HEK293 (cell line): ENCODE data around the gene FBXO27.

Source experiments
- CTCF ChIA-PET: fragments of 350-600 bp; formaldehyde crosslinking; extraction: SDS; loops from one replicate; lab custom pipeline; 2021; ENCODE audit warnings: antibody characterized with exemption; lab: Yijun Ruan, JAX
- POLR2A ChIA-PET: fragments of 300-600 bp; formaldehyde crosslinking; extraction: SDS; loops from one replicate; lab custom pipeline; 2020; ENCODE audit warnings: antibody characterized with exemption, inconsistent platforms; lab: Yijun Ruan, JAX
- H3K27ac ChIP-seq: fragments of 200-500 bp; sonication (Bioruptor generic); 2 replicates; pipeline ENCODE4 v1.5.1; 2014; ENCODE audit warnings: low read depth, low read length, control low read depth, inconsistent platforms; ENCODE audit errors: extremely low read depth
- H3K36me3 ChIP-seq, 2 experiments: fragments of 200-500 bp in 1 of 2; sonication (Bioruptor generic) in 1 of 2; 1 replicate in 1 of 2; 2 replicates in 1 of 2; pipeline ENCODE4 v1.5.1; 2014 to 2017; ENCODE audit warnings: inconsistent platforms in 2 of 2, low read length in 2 of 2; ENCODE audit not compliant: control insufficient read depth in 2 of 2, insufficient read depth in 1 of 2
- H3K4me1 ChIP-seq: fragments of 200-500 bp; sonication (Bioruptor generic); 2 replicates; pipeline ENCODE4 v1.5.1; 2014; ENCODE audit warnings: mild to moderate bottlenecking, low read length, inconsistent platforms; ENCODE audit not compliant: control insufficient read depth, insufficient read depth
- H3K4me3 ChIP-seq: 2 replicates; pipeline ENCODE4 v1.5.1; 2011; ENCODE audit warnings: low read depth, mild to moderate bottlenecking, control low read depth, low read length, moderate library complexity
- H3K9me3 ChIP-seq: fragments of 200-500 bp; sonication (Bioruptor generic); 2 replicates; pipeline ENCODE4 v1.5.1; 2014; ENCODE audit warnings: low read depth, low read length, inconsistent platforms; ENCODE audit not compliant: control insufficient read depth, insufficient read depth
- BCL11A ChIP-seq: fragments of 450-650 bp; formaldehyde crosslinking; IDR thresholded peaks from 2 replicates; pipeline ENCODE4 v1.5.1; 2016; ENCODE audit warnings: low read depth, missing biosample characterization, missing genetic modification characterization
- KLF16 ChIP-seq: fragments of 450-650 bp; formaldehyde crosslinking; IDR thresholded peaks from 2 replicates; pipeline ENCODE4 v1.5.1; 2017; ENCODE audit warnings: missing biosample characterization, missing genetic modification characterization
- KLF8 ChIP-seq: fragments of 450-650 bp; formaldehyde crosslinking; IDR thresholded peaks from 2 replicates; pipeline ENCODE4 v1.5.1; 2016; ENCODE audit warnings: missing biosample characterization, missing genetic modification characterization
- KLF9 ChIP-seq: fragments of 450-650 bp; formaldehyde crosslinking; IDR thresholded peaks from 2 replicates; pipeline ENCODE4 v1.5.1; 2016; ENCODE audit warnings: missing biosample characterization, missing genetic modification characterization, low read depth
- REPIN1 ChIP-seq: fragments of 450-650 bp; formaldehyde crosslinking; IDR thresholded peaks from 2 replicates; pipeline ENCODE4 v1.5.1; 2017; ENCODE audit warnings: missing biosample characterization, missing genetic modification characterization, low read depth
- SP2 ChIP-seq: fragments of 450-650 bp; formaldehyde crosslinking; IDR thresholded peaks from 2 replicates; pipeline ENCODE4 v1.5.1; 2016; ENCODE audit warnings: missing biosample characterization, missing genetic modification characterization
- YY1 ChIP-seq: fragments of 450-650 bp; formaldehyde crosslinking; IDR thresholded peaks from 2 replicates; pipeline ENCODE4 v1.5.1; 2018; ENCODE audit warnings: missing biosample characterization, missing genetic modification characterization
- ZBTB10 ChIP-seq: fragments of 450-650 bp; formaldehyde crosslinking; IDR thresholded peaks from 2 replicates; pipeline ENCODE4 v1.5.1; 2016; ENCODE audit warnings: missing biosample characterization, missing genetic modification characterization
- ZBTB20 ChIP-seq: fragments of 450-650 bp; formaldehyde crosslinking; IDR thresholded peaks from 2 replicates; pipeline ENCODE4 v1.5.1; 2016; ENCODE audit warnings: missing biosample characterization, missing genetic modification characterization
- ZBTB21 ChIP-seq: fragments of 450-650 bp; formaldehyde crosslinking; IDR thresholded peaks from 2 replicates; pipeline ENCODE4 v1.5.1; 2017; ENCODE audit warnings: missing biosample characterization, missing genetic modification characterization
- ZBTB26 ChIP-seq: fragments of 450-650 bp; formaldehyde crosslinking; optimal IDR thresholded peaks from 2 replicates; pipeline ENCODE3; 2016; ENCODE audit warnings: missing biosample characterization, mild to moderate bottlenecking, missing genetic modification characterization
- ZEB2 ChIP-seq: fragments of 450-650 bp; formaldehyde crosslinking; IDR thresholded peaks from 2 replicates; pipeline ENCODE4 v1.5.1; 2016; ENCODE audit warnings: missing biosample characterization, missing genetic modification characterization
- ZFP37 ChIP-seq: fragments of 450-650 bp; formaldehyde crosslinking; IDR thresholded peaks from 2 replicates; pipeline ENCODE4 v1.5.1; 2016; ENCODE audit warnings: missing biosample characterization, missing genetic modification characterization
- ZNF138 ChIP-seq: fragments of 450-650 bp; formaldehyde crosslinking; IDR thresholded peaks from 2 replicates; pipeline ENCODE4 v1.5.1; 2016; ENCODE audit warnings: missing biosample characterization, missing genetic modification characterization, borderline replicate concordance
- ZNF157 ChIP-seq: fragments of 450-650 bp; formaldehyde crosslinking; IDR thresholded peaks from 2 replicates; pipeline ENCODE4 v1.5.1; 2016; ENCODE audit warnings: missing biosample characterization, missing genetic modification characterization
- ZNF175 ChIP-seq: fragments of 450-650 bp; formaldehyde crosslinking; IDR thresholded peaks from 2 replicates; pipeline ENCODE4 v1.5.1; 2016; ENCODE audit warnings: missing biosample characterization, missing genetic modification characterization
- ZNF239 ChIP-seq: fragments of 450-650 bp; formaldehyde crosslinking; IDR thresholded peaks from 2 replicates; pipeline ENCODE4 v1.5.1; 2016; ENCODE audit warnings: missing biosample characterization, missing genetic modification characterization
- ZNF324 ChIP-seq: fragments of 450-650 bp; formaldehyde crosslinking; IDR thresholded peaks from 2 replicates; pipeline ENCODE4 v1.5.1; 2016; ENCODE audit warnings: missing biosample characterization, missing genetic modification characterization
- ZNF394 ChIP-seq: fragments of 450-650 bp; formaldehyde crosslinking; IDR thresholded peaks from 2 replicates; pipeline ENCODE4 v1.5.1; 2016; ENCODE audit warnings: missing biosample characterization, missing genetic modification characterization, mild to moderate bottlenecking, moderate library complexity, borderline replicate concordance
- ZNF416 ChIP-seq: fragments of 450-650 bp; formaldehyde crosslinking; IDR thresholded peaks from 2 replicates; pipeline ENCODE4 v1.5.1; 2016; ENCODE audit warnings: missing biosample characterization, missing genetic modification characterization
- ZNF580 ChIP-seq: fragments of 450-650 bp; formaldehyde crosslinking; IDR thresholded peaks from 2 replicates; pipeline ENCODE4 v1.5.1; 2016; ENCODE audit warnings: missing biosample characterization, missing genetic modification characterization
- ZNF645 ChIP-seq: fragments of 450-650 bp; formaldehyde crosslinking; IDR thresholded peaks from 2 replicates; pipeline ENCODE4; 2016; ENCODE audit warnings: missing biosample characterization, missing genetic modification characterization
- ZNF660 ChIP-seq: fragments of 450-650 bp; IDR thresholded peaks from 2 replicates; pipeline ENCODE4 v1.5.1; 2018; ENCODE audit warnings: missing biosample characterization, mild to moderate bottlenecking, missing genetic modification characterization
- ZSCAN16 ChIP-seq: fragments of 450-650 bp; formaldehyde crosslinking; IDR thresholded peaks from 2 replicates; pipeline ENCODE4 v1.5.1; 2016; ENCODE audit warnings: missing biosample characterization, missing genetic modification characterization
- ZSCAN4 ChIP-seq: fragments of 450-650 bp; formaldehyde crosslinking; IDR thresholded peaks from 2 replicates; pipeline ENCODE4 v1.5.1; 2017; ENCODE audit warnings: missing biosample characterization, missing genetic modification characterization
- ZSCAN5A ChIP-seq: fragments of 450-650 bp; formaldehyde crosslinking; IDR thresholded peaks from 2 replicates; pipeline ENCODE4 v1.5.1; 2016; ENCODE audit warnings: missing biosample characterization, missing genetic modification characterization
- TF ChIP-seq, protein P1 (sequence below): fragments of 450-650 bp; formaldehyde crosslinking; IDR thresholded peaks from 2 replicates; pipeline ENCODE4 v1.5.1; 2016; ENCODE audit warnings: missing biosample characterization, missing genetic modification characterization

FBXO27 gene

DNA sequence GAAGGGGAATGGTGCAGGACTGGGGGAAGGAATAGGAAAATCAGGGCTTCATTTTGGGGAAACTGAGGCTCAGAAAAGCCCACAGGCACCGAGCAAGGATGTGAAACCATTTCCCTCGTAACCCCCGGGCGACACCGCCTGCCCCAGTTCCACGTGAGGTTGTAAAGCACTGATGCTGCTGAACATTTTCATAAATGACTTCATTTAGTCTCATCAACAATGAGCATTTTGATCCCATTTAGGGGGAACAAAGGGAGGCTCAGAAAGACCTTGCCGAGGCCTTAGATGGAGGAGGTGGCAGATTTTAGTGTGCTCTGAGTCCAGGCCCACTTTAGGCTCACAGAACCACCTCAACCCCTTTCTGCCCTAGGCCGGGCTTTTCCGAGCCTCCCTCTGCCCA is 20.5 kb upstream of the FBXO27 start:
- TF ChIP-seq ZNF138 (no peak), ZNF416 (no peak), ZSCAN5A (tag by site-specific recombination) (no peak), ZBTB21 (tag by site-specific recombination) (no peak), ZBTB26 (no peak), KLF9 (no peak), ZNF157 (tag by site-specific recombination) (no peak), SP2 (tag by site-specific recombination) (no peak), ZNF175 (tag by site-specific recombination) (no peak), REPIN1 (tag by site-specific recombination) (no peak), ZNF394 (tag by site-specific recombination) (no peak), ZSCAN4 (no peak), ZSCAN16 (tag by site-specific recombination) (no peak), KLF8 (tag by site-specific recombination) (no peak), ZFP37 (tag by site-specific recombination) (no peak), YY1 (tag by site-specific recombination) (no peak)
- TF ChIP-seq, protein P1, sequence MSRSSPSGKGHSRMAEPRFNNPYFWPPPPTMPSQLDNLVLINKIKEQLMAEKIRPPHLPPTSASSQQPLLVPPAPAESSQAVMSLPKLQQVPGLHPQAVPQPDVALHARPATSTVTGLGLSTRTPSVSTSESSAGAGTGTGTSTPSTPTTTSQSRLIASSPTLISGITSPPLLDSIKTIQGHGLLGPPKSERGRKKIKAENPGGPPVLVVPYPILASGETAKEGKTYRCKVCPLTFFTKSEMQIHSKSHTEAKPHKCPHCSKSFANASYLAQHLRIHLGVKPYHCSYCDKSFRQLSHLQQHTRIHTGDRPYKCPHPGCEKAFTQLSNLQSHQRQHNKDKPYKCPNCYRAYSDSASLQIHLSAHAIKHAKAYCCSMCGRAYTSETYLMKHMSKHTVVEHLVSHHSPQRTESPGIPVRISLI (tag by site-specific recombination), result no peak

GRCh38 chr19:39052243-39052746 is 19.9 kb upstream of the FBXO27 start:
- Histone ChIP-seq H3K9me3 (no peaks in the 10 kb centered on the region), H3K27ac (no peak overlapping the region), H3K4me1 (no peaks in the 10 kb centered on the region), H3K4me3 (no peak overlapping the region), H3K36me3 (no peaks in the 10 kb centered on the region; a peak in 1 of 3 replicates)
- ChIA-PET POLR2A (no interaction called here), CTCF (interaction anchor here (0.6 to 4.3 kb wide), 50 partner anchors 9 to 1362 kb away, joined by 3 to 45 read pairs (median 5); partner anchors contain the start of genes CCER2, MRPS12, PAK4 and PLEKHG2)
- 0 out of 2 replicates have a peak, but pooled peaks have one; percentile 9 for TF ChIP-seq ZNF645 (tag by site-specific recombination)
- 0 out of 2 replicates have a peak, but pooled peaks have one; percentile 24 for TF ChIP-seq KLF8 (tag by site-specific recombination)
- peak; percentile 71; the same call in 1 of the 2 replicates for TF ChIP-seq ZBTB20 (tag by site-specific recombination)
- TF ChIP-seq ZNF394 (tag by site-specific recombination), result peak; percentile 80
- no peak for TF ChIP-seq ZNF175 (tag by site-specific recombination)
- TF ChIP-seq ZEB2 (tag by site-specific recombination), result peak; percentile 52; the same call in 1 of the 2 replicates
- TF ChIP-seq ZNF324 (tag by site-specific recombination), result peak; percentile 38; the same call in 1 of the 2 replicates
- peak; percentile 41; the same call in 1 of the 2 replicates for TF ChIP-seq KLF16 (tag by site-specific recombination)
- peak; percentile 89 for TF ChIP-seq ZNF660 (tag by site-specific recombination)
- TF ChIP-seq ZNF239, result peak; percentile 75; the same call in 1 of the 2 replicates
- TF ChIP-seq BCL11A (tag by site-specific recombination), result 0 out of 2 replicates have a peak, but pooled peaks have one; percentile 16
- peak; percentile 69 for TF ChIP-seq ZNF580 (tag by site-specific recombination)
- TF ChIP-seq ZBTB10 (tag by site-specific recombination), result peak; percentile 75

More for the DNA sequence above, 20.5 kb upstream of the FBXO27 start:
- Histone ChIP-seq H3K4me1 (no peaks in the 10 kb centered on the region), H3K36me3 (no peaks in the 10 kb centered on the region; a peak in 1 of 3 replicates), H3K4me3 (no peak overlapping the region), H3K27ac (no peak overlapping the region), H3K9me3 (no peaks in the 10 kb centered on the region)
- CTCF ChIA-PET, result interaction anchor here (0.6 to 4.3 kb wide), 38 partner anchors 8 to 279 kb away, joined by 3 to 45 read pairs (median 7); partner anchors contain the start of genes CCER2, MRPS12, PAK4 and SARS2
- POLR2A ChIA-PET, result no interaction called here
